ENCODE data around the gene PTPRM.

The PTPRM gene

GRCh38 chr18:8328126-8328525 lies 761.0 kb downstream of the PTPRM start:
- no peak for DNase-seq (ENCODE audit: low read depth)

GRCh38 chr18:8329186-8329771 lies 762.2 kb downstream of the PTPRM start:
- no peak for DNase-seq (ENCODE audit: low read depth)

GRCh38 chr18:8330575-8330974 lies 763.5 kb downstream of the PTPRM start:
- no peak for DNase-seq (ENCODE audit: low read depth)

GRCh38 chr18:8332286-8332685 lies 765.2 kb downstream of the PTPRM start:
- no peak for DNase-seq (ENCODE audit: low read depth)

GRCh38 chr18:8333961-8334360 lies 766.8 kb downstream of the PTPRM start:
- no peak for DNase-seq (ENCODE audit: low read depth)

GRCh38 chr18:8337211-8337610 lies 770.1 kb downstream of the PTPRM start:
- no peak for DNase-seq (ENCODE audit: low read depth)

- no peak for DNase-seq (ENCODE audit: low read depth)
Observed at GRCh38 chr18:8339210-8339609, 772.1 kb downstream of the PTPRM start.

GRCh38 chr18:8339952-8340351 lies 772.8 kb downstream of the PTPRM start:
- DNase-seq (ENCODE audit: low read depth) = no peak

- no peak for DNase-seq (ENCODE audit: low read depth)
Observed at GRCh38 chr18:8341481-8342230, 774.5 kb downstream of the PTPRM start.

GRCh38 chr18:8348051-8348720 lies 781.1 kb downstream of the PTPRM start:
- no peak for DNase-seq (ENCODE audit: low read depth)

- no peak for DNase-seq (ENCODE audit: low read depth)
Observed at GRCh38 chr18:8349608-8350323, 782.6 kb downstream of the PTPRM start.

GRCh38 chr18:8350628-8351027 lies 783.5 kb downstream of the PTPRM start:
- DNase-seq (ENCODE audit: low read depth) = no peak

- DNase-seq (ENCODE audit: low read depth) = no peak
Observed at GRCh38 chr18:8351161-8351560, 784.0 kb downstream of the PTPRM start.

GRCh38 chr18:8354304-8354703 lies 787.2 kb downstream of the PTPRM start:
- no peak for DNase-seq (ENCODE audit: low read depth)

GRCh38 chr18:8356001-8356400 lies 788.9 kb downstream of the PTPRM start:
- DNase-seq (ENCODE audit: low read depth) = no peak

GRCh38 chr18:8357320-8357719 lies 790.2 kb downstream of the PTPRM start:
- no peak for DNase-seq (ENCODE audit: low read depth)

GRCh38 chr18:8358033-8358765 lies 791.1 kb downstream of the PTPRM start:
- no peak for DNase-seq (ENCODE audit: low read depth)

GRCh38 chr18:8359076-8359475 lies 792.0 kb downstream of the PTPRM start:
- no peak for DNase-seq (ENCODE audit: low read depth)

GRCh38 chr18:8359481-8359880 lies 792.4 kb downstream of the PTPRM start:
- no peak for DNase-seq (ENCODE audit: low read depth)

- DNase-seq (ENCODE audit: low read depth) = no peak
Observed at GRCh38 chr18:8361941-8362471, 794.9 kb downstream of the PTPRM start.

GRCh38 chr18:8362863-8363262 lies 795.7 kb downstream of the PTPRM start:
- DNase-seq (ENCODE audit: low read depth) = no peak

GRCh38 chr18:8364385-8364784 lies 797.3 kb downstream of the PTPRM start:
- DNase-seq (ENCODE audit: low read depth) = no peak

Data from stimulated activated CD8-positive, alpha-beta memory T cell treated with anti-CD3 and anti-CD28 coated beads, Interleukin-4, amount 100 ng/mL, for 24 hours (primary cell).